HG03064 (cell line): ENCODE results near the gene CCDC88B.

ENCODE experiments used
- ATAC-seq: cut with Tn5 transposase; IDR thresholded peaks from one replicate; pipeline ENCODE4 v1.9.1; 2021; ENCODE audit warnings: low read depth; ENCODE audit not compliant: unreplicated experiment

The CCDC88B gene

DNA sequence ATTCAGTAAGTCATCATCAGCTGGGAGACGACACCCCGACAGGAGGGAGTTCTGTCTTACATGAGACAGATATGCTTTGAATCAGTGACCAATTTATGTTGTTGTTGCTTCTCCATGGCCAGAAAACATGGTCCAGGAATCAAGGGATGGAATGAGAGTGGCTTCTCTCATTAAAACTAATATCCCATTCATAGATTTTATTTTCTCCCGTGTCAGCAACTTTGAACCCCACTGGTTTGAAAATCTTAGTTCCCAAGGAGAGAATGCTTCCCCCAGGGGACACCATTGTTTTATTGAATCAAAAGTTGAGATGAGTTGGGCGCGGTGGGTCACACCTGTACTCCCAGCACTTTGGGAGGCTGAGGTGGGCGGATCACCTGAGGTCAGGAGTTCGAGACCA, 61.8 kb downstream of the CCDC88B start:
- no peak for ATAC-seq

DNA sequence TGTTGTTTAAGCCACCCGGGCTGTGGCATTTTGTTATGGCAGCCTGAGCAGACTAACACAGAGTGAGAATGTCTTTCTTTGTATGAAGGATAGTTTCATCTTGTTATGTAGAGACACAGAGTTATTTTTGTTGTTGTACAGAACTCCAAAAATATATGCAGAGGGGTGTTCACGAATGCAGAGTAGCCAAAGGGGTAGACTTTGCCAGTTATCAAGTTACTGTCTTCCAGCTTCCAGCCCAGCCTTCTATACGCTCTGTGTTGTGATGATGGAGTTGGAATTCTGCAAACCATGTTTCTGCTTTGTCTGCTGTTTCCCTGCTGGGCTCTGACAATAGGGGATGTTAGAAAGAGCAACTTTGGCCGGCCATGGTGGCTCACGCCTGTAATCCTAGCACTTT, 63.1 kb downstream of the CCDC88B start:
- no peak for ATAC-seq

DNA sequence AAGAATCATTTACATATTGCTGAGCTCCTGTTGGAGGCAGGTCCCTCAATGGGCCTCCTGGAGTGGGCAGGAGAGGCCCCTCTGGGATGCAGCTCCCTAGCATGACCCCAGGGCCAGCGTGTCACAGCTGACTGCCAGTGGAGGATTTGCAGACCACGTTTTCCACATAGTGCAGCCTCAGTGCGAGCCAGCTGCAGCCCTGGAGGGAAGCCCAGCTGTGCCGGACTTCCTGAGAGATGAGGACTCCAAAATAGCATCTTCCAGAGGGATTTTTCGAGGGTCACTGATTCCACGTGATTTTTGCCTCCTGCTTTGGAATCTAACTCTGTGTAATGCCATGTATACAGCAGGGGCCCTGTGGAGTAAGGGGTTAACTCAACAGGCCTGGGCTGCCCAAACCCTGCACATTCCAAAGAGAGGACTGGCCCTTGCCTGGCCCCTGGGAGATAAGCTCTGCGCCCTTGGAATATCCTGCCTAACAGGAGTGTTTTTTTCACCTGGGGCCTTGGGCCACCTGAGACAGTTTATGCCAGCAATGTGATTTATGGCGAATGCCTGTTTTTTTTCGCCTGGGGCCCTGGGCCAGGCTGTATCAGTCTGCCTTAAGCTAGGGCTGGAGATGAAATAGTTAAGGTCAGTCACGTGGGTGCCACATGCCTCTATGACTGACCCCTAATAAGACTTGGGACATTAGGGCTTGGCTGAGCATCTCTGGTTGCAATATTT, 66.4 kb downstream of the CCDC88B start:
- ATAC-seq: no peak
